SK-N-SH treated with all-trans-retinoic acid at 6 μM for 48 hours (cell line): ENCODE measurements around the gene PHKG1.

Source experiments
- RARB ChIP-seq: fragments of 250-450 bp; sonication (Bioruptor Pico); IDR thresholded peaks from 2 replicates; pipeline ENCODE4 v1.8.0; 2021; ENCODE audit warnings: mild to moderate bottlenecking, moderate library complexity
- ZFP30 ChIP-seq: fragments of 450-650 bp; formaldehyde crosslinking; IDR thresholded peaks from 2 replicates; pipeline ENCODE4 v1.5.0; 2022; ENCODE audit warnings: mild to moderate bottlenecking, moderate library complexity
- TF ChIP-seq, protein P1 (sequence below): fragments of 250-450 bp; sonication (Bioruptor Pico); IDR thresholded peaks from 2 replicates; pipeline ENCODE4 v1.5.1; 2020; ENCODE audit warnings: low read depth, mild to moderate bottlenecking, moderate library complexity

DNA sequence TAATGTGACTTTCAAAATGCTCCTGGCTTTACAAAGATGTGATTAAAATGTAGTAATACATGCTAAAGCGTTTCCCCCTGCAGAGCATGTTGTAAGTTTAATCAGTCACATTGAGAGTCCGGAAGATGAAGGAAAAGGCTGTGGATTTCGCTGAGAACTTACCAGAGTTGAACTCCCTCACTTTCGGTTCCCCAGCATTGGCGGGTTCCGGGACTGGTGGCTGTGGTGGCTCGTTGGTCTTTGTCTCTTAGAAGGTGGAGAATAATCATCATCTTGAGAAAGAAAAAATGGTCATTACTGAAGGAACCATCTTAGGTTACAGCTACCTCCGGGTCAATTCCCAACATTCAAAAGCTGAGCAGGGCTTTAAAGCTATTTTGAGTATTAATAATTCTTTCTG, 33.1 kb upstream of the PHKG1 start:
- TF ChIP-seq, protein P1, sequence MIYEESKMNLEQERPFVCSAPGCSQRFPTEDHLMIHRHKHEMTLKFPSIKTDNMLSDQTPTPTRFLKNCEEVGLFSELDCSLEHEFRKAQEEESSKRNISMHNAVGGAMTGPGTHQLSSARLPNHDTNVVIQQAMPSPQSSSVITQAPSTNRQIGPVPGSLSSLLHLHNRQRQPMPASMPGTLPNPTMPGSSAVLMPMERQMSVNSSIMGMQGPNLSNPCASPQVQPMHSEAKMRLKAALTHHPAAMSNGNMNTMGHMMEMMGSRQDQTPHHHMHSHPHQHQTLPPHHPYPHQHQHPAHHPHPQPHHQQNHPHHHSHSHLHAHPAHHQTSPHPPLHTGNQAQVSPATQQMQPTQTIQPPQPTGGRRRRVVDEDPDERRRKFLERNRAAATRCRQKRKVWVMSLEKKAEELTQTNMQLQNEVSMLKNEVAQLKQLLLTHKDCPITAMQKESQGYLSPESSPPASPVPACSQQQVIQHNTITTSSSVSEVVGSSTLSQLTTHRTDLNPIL (CRISPR knock-in tag), result no peak
- no peak for TF ChIP-seq RARB (CRISPR knock-in tag)
- no peak for TF ChIP-seq ZFP30 (CRISPR knock-in tag)
